AML-193 (cell line): ENCODE results near the gene CYP2R1.
"Not testable (repeated sequence)": the region's sequence is repeated elsewhere in the genome, so short reads cannot be mapped to it uniquely, and the experiment has no call there.

Experiments used
- DNase-seq, 2 experiments: peaks; one replicate each; lab custom pipeline; 2025; lab: John Stamatoyannopoulos, UW

The CYP2R1 gene

DNA sequence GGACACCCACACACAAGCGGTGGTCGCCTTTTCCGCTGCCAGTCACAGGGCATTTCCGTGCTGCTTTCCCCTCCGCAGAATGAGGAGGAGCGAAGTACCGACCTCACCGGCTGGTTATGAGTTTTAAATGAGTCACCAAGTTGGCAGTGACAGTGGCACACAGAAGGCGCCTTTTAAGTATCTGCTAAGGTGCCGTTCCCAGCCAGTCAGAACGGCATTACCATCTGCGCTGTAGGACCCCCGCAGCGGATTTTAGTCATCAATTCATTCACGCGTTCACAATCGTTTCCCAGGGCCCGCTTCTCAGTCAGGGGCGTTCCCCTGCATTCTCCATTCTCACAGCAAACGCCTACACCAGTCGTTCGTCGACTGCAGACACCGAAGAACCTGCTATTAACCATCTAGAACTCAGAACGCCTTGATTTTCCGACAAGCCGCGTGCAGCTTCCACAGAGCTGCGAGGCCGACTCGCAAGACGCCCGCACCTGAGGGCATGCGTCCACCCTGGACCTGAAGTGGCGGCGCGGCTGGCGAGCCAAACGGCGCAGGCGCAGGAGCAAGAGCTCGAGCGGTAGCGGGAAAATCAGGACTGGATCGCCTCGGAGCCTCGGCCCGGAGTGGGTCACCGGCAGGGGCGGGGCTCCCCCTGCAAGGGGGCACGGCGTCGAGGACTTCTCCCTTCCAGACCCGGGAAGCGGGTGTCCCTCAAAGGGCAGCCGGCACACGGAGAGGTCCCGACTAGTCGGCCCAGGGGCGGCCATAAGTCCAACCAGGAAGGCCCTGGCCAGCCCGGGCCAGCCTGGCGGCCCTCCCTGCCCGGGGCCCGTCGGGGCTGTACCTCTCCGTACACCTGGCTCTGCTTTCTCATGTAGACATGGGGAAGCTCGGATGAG, 642 bp downstream of the CYP2R1 start:
- DNase-seq: no peak

DNA sequence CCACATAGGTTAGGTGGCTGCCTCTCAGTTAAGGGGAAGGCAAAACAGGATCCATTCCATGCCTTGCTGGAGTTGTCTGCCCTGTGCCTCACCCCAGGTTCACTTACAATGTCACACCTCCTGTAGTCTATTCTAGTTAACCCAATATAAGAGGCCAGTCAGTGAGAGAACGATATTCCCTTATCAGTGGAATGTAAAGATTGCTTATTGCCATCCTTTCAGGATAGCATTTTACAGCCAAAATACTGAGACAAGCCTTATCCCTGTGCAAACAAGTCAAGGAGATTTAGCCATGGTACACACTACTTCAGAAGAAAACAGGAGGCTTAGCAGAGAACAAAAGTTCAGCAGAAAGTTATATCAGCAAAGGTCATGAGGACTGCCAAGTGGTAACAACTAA, 5.5 kb downstream of the CYP2R1 start:
- DNase-seq: no peak

DNA sequence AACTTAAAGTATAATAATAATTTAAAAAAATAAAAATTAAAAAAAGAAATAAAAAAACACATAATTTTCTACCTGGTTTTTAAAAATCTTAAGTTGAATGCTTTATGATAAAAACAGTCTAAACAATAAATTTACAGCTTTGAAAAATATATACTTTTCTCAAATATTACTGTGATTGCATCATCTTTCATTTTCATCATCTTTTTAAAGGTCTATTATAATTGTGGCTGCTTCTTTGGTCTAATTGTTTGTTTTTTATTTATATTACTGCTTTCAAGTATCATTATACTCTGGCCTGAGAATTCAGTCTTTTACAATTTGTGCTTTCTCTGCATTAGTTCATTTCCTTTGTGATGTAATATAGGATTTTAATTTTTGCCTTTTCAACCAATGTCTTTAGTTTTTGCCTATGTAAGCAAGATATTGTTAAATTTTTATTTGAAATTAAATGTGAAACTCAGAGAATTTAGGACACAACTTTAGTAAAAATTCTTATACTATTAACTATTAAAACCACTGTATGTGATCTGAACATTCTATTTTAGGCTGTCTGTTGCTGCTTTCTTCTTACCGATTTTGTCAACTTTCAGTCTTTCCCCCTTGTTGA, 7.3 kb downstream of the CYP2R1 start:
- DNase-seq: no peak

DNA sequence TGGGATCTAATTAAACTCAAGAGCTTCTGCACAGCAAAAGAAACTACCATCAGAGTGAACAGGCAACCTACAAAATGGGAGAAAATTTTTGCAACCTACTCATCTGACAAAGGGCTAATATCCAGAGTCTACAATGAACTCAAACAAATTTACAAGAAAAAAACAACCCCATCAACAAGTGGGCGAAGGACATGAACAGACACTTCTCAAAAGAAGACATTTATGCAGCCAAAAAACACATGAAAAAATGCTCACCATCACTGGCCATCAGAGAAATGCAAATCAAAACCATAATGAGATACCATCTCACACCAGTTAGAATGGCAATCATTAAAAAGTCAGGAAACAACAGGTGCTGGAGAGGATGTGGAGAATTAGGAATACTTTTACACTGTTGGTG, 8.3 kb downstream of the CYP2R1 start:
- DNase-seq: not testable (repeated sequence)

DNA sequence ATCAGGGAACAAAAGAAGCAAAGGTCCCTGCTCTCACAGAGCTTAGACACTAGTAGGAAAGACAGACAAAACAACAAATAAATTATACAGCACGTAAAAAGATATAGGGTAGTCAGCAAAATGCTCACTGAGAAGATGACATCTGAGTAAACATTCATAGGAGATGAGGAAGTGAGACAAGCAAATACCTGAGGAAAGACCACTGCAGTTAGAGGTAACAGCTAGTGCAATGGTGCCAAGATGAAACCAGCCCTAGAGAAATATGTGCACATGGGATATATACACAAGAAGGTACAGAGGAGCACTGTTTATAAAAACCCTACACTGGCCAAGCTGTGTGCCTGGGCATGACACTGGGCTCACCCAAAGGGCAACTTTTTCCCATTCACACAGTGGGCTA, 9.8 kb downstream of the CYP2R1 start:
- no peak for DNase-seq

DNA sequence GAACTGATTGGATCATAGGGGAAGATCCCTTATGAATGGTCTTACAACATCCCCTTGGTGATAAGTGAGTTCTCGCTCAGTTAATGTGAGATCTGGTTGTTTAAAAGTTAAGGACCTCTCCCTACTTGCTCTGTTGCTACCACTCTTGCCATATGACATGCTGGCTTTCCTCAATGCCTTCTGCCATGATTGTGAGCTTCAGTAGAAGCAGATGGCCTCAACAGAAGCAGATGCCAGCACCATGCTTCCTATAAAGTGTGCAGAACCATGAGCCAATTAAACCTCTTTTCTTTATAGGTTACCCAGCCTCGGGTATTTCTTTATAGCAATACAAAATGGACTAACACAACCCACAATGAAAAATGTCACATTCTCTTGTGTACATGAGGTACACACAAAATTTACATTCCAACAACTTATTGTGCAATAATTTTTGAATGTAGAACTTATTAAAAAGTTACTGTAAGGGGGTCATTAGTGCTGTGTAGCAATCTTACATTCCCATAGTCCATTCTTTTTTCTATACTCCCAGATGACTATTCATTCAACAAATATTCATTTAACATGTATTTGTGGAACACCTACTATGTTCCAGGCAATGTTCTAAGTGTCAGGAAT, 10.3 kb downstream of the CYP2R1 start:
- no peak for DNase-seq

DNA sequence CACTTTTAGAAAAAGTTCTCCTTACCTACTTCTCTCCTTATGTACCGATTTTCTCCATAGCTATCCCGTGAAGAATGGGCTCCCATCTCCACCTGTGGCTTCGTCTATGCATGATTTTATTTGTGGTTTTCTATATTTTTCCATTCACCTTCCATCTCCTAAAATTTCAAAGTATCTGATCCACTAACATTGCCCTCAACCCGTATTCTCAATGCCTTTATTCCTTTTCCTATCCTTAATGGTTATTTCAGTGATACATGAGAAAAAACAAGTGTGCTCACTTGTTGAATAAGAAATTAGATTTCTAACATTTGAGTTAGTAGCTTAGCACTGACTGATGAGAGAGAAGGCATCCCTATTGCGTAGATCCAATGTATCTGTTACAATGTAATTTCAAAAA, 16.9 kb downstream of the CYP2R1 start:
- DNase-seq: no peak

DNA sequence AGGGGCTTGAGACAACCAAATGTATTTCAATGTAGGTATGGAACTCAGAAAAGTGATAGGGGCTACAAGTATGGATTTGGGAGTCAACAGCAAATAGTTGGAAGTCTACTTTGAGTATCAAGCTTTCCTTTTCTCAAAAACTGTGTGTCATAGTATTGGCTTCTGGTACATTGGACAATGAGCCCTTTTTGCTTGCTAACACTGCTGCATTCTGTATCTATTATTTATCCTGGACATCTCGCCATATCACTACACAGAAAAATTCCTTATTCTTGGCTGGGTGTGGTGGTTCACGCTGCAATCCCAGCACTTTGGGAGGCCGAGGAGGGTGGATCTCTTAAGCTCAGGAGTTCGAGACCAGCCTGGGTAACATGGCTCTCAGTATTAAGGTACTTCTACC, 18.4 kb downstream of the CYP2R1 start:
- no peak for DNase-seq

DNA sequence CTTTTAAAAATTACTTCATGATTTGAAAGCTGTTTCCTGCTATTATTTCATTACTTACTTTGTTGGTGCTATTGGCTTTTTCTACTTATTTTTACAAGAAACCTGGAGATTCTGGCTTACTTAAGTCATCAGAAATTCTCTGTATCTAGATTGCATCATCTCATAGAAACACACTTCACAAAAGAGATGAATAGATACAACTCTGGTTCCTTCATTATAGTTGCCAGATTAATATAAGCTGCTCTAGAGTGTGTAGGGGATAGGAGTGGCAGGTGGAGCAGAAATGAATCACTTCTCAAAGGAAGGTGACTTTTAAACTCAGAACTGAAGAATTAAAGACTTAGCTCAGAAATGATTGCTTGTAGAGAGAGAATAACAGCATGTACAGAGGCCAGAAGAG, 20.0 kb downstream of the CYP2R1 start:
- DNase-seq: no peak

DNA sequence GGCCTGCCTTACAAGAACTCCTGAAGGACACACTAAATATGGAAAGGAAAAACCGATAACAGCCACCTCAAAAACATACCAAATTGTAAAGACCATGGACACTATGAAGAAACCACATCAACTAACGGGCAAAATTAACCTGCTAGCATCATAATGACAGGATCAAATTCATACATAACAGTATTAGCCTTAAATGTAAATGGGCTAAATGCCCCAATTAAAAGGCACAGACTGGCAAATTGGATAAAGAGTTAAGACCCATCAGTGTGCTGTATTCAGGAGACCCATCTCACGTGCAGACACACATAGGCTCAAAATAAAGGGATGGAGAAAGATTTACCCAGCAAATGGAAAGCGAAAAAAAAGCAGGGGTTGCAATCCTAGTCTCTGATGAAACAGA, 28.3 kb downstream of the CYP2R1 start:
- not testable (repeated sequence) for DNase-seq

DNA sequence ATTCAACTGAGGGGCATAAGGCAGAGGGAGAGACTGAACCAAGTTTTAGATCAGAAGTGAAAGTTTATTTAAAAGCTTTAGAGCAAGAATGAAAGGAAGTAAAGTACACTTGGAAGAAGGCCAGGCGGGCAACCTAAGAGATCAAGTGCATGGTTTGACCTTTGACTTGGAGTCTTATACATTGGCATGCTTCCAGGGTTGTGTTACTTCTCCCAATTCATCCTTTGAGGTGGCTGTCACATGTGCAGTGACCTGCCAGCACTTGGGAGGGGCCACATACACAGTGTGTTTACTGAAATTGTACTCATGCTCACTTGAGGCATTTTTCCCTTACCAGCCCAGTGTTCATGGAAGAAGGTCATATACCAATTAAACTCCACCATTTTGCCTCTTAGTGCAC, 30.4 kb downstream of the CYP2R1 start:
- DNase-seq: no peak

DNA sequence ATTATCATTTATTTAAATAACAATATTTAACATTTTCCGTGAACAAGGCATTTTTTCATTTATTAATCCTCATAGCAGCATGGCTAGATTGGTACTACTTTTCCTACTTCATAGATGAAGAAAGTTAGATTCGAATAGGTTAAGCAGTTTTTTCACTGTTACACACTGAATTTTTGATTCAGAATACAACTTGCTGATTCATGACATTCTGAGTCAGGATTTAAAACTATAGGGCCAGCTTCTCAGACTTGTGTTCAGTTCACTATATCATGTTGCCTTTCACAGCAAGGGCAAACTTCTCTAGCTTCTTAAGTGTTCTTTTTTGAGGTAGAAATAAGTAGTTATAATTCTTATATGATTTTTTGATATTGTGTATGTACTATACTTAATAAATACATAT, 31.5 kb downstream of the CYP2R1 start:
- DNase-seq: no peak

DNA sequence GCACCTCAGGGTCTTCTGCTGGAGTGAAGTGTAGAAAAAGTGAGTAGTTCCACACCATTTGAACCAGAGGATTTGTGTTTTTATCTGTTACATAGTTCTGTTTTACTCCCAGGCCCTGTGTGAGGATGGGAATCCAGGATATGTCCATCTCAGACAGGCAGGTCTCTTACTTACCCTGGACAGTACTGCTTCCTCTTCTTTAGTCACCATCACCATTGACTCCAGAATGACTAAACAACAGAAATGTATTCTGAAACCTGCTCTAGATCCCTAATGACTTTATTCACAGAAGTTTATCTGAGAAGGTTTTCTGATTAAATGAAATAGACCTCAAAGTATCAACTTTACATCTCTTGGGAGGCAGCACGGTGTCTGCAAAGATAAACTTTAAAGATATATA, 33.6 kb downstream of the CYP2R1 start:
- no peak for DNase-seq

DNA sequence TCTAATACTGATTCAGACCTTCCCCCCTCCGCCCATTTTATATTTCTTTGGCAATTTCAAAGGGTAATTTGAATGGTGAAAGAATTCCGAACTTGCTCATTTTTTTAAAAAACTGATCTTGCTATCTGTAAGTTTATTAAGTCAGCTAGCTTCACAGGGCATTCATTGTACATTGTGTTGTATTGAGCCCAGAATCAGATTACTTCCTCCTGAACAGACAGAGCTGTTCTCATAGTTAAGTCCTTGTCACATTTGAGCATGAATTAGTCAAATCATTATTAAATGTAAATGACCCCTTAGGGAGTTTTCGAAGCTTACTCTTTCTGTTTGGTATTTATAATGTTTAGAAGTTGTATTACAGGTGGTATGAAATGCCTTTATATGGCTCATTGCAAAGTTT, 34.4 kb downstream of the CYP2R1 start:
- no peak for DNase-seq

DNA sequence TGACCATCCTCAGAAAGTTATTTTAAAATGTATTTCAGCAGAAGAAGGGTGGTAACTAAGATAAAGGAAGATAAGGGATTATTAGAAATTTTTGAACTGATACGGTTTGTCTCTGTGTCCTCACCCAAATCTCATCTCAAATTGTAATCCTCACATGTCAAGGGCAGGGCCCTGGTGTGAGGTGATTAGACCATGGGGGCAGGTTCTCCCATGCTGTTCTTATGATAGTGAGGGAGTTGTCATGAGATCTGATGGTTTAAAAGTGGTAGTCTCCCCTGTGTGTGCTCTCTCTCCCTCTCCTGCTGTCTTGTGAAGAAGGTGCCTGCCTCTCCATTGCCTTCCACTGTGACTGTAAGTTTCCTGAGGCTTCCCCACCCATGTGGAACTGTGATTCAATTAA, 36.1 kb downstream of the CYP2R1 start:
- DNase-seq: no peak

DNA sequence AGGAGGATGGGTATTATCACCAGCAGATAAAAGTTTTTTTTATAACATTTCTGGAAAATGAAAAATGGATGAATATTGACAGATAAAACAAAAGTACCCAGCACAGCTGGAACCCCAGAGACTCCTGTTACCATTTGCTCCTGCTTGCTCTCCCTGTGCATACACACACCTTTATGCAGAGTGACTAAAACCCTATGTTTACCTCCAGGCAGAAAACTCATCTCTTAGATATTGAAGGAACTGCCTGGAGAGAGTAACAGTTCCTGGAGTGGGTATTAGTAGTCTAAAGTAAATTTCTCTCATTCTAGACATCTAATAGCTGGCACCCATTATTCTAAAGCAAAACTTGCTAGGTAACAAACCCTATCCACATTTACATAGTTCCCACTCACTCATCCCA, 38.0 kb downstream of the CYP2R1 start:
- no peak for DNase-seq

DNA sequence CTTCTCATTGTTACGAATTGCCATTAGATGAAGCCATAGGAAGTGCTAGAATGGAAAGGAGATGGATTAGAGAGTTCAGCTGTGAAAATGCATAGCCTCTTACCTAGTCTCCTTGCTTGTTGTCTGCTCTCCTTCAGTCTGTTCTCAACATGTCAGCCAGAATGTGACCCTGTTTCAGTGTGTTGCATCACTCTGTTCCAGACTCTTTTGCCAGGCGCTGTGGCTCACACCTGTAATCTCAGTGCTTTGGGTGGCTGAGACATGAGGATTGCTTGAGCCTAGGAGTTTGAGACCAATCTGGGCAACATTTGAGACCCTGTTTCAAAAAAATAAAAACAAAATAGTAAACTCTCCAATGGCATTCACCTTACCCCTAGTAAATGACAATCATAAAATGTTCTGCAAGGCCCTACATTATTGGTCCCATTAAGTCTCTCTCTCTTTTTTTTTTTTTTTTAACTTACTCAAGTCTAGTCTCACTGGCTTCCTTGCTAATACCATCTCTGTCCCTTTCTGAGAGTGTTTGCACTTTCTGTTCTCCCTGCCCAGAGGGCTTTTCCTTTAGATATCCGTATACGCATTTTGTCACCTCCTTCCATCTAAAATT, 39.4 kb downstream of the CYP2R1 start:
- no peak for DNase-seq

DNA sequence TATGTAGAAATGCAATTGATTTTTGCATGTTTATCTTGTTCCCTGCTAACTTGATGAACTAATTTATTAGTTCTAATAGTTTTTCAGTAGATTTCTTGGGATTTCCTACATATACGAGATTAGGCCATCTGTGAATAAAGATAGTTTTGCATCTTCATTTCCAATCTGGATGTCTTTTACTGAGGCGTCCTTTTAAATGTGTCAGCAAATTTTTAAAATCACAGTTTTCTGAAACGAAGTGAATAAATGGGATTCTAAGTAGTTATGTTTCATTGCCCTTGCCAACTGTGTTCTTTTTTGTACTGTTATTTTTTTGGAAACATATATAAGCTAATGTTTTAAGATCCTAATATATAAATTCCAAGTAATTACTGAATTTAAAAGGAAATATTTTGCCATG, 50.0 kb downstream of the CYP2R1 start:
- no peak for DNase-seq

DNA sequence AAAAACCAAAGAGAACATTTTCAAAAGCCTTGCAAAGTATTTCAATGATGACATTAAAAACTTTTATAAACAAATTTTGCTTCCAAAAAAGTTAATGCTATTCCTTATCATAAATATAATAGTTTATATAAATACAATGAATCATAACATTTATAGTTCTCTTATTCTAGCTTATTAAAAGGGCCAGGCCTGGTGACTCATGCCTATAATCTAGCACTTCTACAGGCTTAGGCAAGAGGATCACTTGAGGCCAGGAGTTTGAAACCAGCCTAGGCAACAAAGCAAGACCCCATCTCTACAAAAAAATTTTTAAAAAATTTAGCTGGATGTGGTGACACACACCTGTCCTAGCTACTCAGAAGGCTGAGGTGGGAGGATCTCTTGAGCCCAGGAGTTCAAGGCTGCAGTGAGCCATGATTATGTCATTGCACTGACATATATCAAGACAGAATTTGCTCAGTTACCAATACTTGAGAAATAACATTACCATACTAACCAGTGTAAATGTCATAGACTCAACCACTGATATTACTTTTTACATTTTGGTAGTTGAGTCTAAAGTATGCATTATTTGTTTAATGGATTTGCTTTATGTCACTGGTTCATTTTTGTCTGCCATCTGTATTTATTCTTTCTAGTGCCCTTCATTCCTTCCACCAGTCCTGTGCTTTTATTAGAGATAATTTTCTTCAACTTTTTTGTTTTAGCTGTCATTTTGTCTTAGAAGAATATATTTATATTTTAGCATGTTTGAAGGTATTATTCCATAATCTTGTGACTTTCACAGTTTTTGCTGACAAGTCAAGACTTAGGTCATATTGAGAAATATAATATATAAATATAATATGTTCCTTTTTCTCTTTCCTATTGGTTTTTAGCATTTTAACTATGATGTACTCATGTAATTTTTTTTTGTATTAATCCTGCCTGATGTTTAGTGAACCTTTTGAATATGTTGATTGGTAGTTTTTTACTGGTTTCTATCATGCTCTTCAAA, 56.2 kb downstream of the CYP2R1 start:
- no peak for DNase-seq
